Vein endothelial cell (primary cell): ENCODE measurements around the gene CLEC9A. TPM values are rescaled to one million over a fixed set of nuclear protein-coding genes. Genes with fewer than 3 reads are reported as not detected.

Source experiments
- total RNA-seq: library from RNA; depleted of rRNA; stranded (reverse); fragments of >200 nt; gene quantifications from 2 replicates; pipeline ENCODE4 v1.2.3, GENCODE V29; 2012

Gene CLEC9A
- not detected in 2 replicates for total RNA-seq

DNA sequence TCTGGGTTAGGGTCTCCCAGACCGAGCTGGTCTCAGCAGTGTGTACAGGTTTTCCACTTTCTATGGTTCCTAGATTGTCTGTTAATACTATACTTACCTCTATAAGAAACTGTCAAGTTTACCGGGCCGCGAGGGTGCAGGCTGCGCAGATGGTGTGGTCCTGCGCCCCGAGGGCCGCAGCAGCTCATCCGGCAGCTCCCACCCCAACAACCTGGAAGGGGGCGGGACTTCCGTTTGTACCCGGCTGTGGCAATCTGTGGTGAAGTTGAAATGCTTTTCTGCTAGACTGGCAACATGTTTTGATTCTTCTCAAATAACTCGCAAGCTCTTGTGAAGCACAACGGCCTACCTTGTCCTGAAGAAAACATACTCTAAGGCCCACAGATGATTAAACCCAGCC is at the start of gene CLEC9A:
TSS of gene CLEC9A (plus strand) at position 237 of the 400 bp plus-strand sequence. CDS start 22,006 bp downstream, outside the sequence.

DNA sequence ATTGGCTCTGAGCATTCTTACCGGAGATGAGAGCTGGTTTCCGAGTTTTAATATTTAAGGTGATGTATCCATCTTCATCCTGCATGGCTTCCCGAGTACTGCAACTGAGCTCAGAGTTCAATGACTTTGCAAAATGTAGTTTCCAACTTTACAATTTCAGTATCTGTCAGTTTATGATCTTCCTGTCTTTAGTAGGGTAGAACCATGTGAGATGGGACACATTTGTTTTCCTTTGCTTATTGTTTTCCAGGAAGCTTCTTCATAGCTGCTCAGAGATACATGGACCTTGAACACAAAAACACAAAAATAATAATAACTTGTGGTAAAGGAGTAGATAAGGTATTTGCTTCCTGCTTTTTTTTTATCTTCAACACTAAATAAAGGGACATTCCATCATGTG is 31.5 kb upstream of the CLEC9A start, which contains the start of gene CLEC1B:
TSS of gene CLEC1B (minus strand) at position 106 of the 400 bp plus-strand sequence. CDS start at position 85, 21 bp downstream.

DNA sequence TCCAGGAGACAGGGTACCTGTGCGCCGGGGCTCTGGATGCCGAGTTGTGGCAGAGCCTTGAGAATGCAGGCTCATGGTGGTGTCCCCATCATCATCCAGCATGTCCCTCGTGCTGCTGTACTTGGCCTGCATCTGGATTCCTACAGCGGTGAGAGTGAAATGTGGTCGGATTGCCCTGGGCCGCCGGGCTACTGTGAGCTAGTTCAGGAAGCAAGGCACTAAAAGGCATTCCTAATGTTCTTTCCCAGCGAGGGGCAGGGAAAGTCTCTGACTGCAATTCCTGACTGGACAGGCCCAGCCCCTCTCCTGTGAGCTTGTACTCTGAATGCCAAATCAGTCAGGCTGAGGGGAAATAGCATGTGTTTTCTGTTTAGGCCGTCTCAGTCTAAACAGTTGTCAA is 68.3 kb downstream of the CLEC9A start, which contains the start of gene CLEC1A:
TSS of gene CLEC1A (minus strand) at position 195 of the 400 bp plus-strand sequence. CDS start at position 132, 63 bp downstream.

Other genes starting within 250 kb of the CLEC9A start
- gene KLRF1, start 203.2 kb upstream of the CLEC9A start, total RNA-seq = 0.33 TPM in 1 of 2 replicates, not detected in the other
- 10.5 and 20.3 TPM in 2 replicates for gene CLEC2B, start 161.3 kb upstream of the CLEC9A start, total RNA-seq
- not detected in 2 replicates for gene KLRF2, start 149.2 kb upstream of the CLEC9A start, total RNA-seq
- gene CLEC2A, start 98.3 kb upstream of the CLEC9A start, total RNA-seq = not detected in 2 replicates
- not detected in 2 replicates for gene CLEC12A, start 59.3 kb upstream of the CLEC9A start, total RNA-seq
- gene CLEC1B, start 31.6 kb upstream of the CLEC9A start, total RNA-seq = not detected in 2 replicates
- gene CLEC12B, start 20.1 kb upstream of the CLEC9A start, total RNA-seq = under 0.01 and 0.19 TPM in 2 replicates
- 13.4 and 38.3 TPM in 2 replicates for gene CLEC1A, start 68.3 kb downstream of the CLEC9A start, total RNA-seq
- not detected in 2 replicates for gene CLEC7A, start 99.5 kb downstream of the CLEC9A start, total RNA-seq
- not detected in 2 replicates for gene OLR1, start 141.4 kb downstream of the CLEC9A start, total RNA-seq
- gene TMEM52B, start 148.3 kb downstream of the CLEC9A start, total RNA-seq = under 0.01 TPM in 1 of 2 replicates, not detected in the other
- gene GABARAPL1, start 182.2 kb downstream of the CLEC9A start, total RNA-seq = 45.7 and 105 TPM in 2 replicates